ENCODE data around the gene TMEM184B. TPM values are rescaled to one million over a fixed set of nuclear protein-coding genes. Genes with fewer than 3 reads are reported as not detected.

The TMEM184B gene
- total RNA-seq, 2 experiments from 2014 or later: 45.9 to 49.3 TPM

- Mint-ChIP-seq H3K27me3 (no peaks in the 10 kb centered on the region), H3K4me3 (no peak overlapping the region), H3K9me3 (no peaks in the 10 kb centered on the region), H3K4me1 (peaks cover 22% of the 10 kb centered on the region), H3K27ac (no peak overlapping the region), H3K36me3 (ENCODE audit: low read depth) (peaks cover 19% of the 10 kb centered on the region)
- ChIA-PET POLR2A (no interaction called here), CTCF (no interaction called here)
- no peak for DNase-seq
These were observed 40.6 kb downstream of the TMEM184B start for GRCh38 chr22:38232196-38232595.

- CTCF ChIA-PET: interaction anchor here (0.7 to 3.5 kb wide), 16 partner anchors 11 to 179 kb away, joined by 3 to 18 read pairs (median 5); partner anchors contain the start of gene MAFF
- Mint-ChIP-seq H3K9me3 (no peaks in the 10 kb centered on the region), H3K4me3 (no peak overlapping the region)
These were observed 41.9 kb downstream of the TMEM184B start for GRCh38 chr22:38230916-38231315.

GRCh38 chr22:38230108-38230825, 42.5 kb downstream of the TMEM184B start:
- CTCF ChIA-PET: interaction anchor here (0.7 to 3.5 kb wide), 17 partner anchors 11 to 178 kb away, joined by 3 to 18 read pairs (median 4); partner anchors contain the start of gene MAFF
- H3K4me3 Mint-ChIP-seq: no peak overlapping the region
- DNase-seq: peak; percentile 66
- no peaks in the 10 kb centered on the region for H3K27me3 Mint-ChIP-seq
- no peaks in the 10 kb centered on the region for H3K9me3 Mint-ChIP-seq
- POLR2A ChIA-PET: interaction anchor here (0.9 to 1.1 kb wide), 2 partner anchors 29 to 116 kb away, joined by 3 to 4 read pairs; no protein-coding TSS in a partner anchor
- peaks cover 21% of the 10 kb centered on the region for H3K36me3 Mint-ChIP-seq (ENCODE audit: low read depth)
- peaks cover 22% of the 10 kb centered on the region for H3K4me1 Mint-ChIP-seq
- peak overlapping the region; percentile 58 for H3K27ac Mint-ChIP-seq

More at GRCh38 chr22:38230916-38231315, 41.9 kb downstream of the TMEM184B start:
- peaks cover 22% of the 10 kb centered on the region for H3K4me1 Mint-ChIP-seq
- H3K36me3 Mint-ChIP-seq (ENCODE audit: low read depth): peaks cover 21% of the 10 kb centered on the region
- H3K27me3 Mint-ChIP-seq: no peaks in the 10 kb centered on the region
- DNase-seq: no peak
- no peak overlapping the region for H3K27ac Mint-ChIP-seq
- POLR2A ChIA-PET: interaction anchor here (0.9 to 1.1 kb wide), 2 partner anchors 30 to 117 kb away, joined by 3 to 4 read pairs; no protein-coding TSS in a partner anchor

GRCh38 chr22:38228873-38229740, 43.7 kb downstream of the TMEM184B start:
- H3K9me3 Mint-ChIP-seq: no peaks in the 10 kb centered on the region
- peak overlapping the region; percentile 80 for H3K27ac Mint-ChIP-seq
- peaks cover 17% of the 10 kb centered on the region for H3K36me3 Mint-ChIP-seq (ENCODE audit: low read depth)
- no peak overlapping the region for H3K4me3 Mint-ChIP-seq
- peaks cover 22% of the 10 kb centered on the region for H3K4me1 Mint-ChIP-seq
- peak; percentile 28 for DNase-seq
- no peaks in the 10 kb centered on the region for H3K27me3 Mint-ChIP-seq
- ChIA-PET POLR2A (interaction anchor here (0.6 to 2.1 kb wide), 4 partner anchors 24 to 174 kb away, joined by 3 to 5 read pairs (median 3); partner anchors contain the start of gene PLA2G6), CTCF (interaction anchor here (0.5 to 3.5 kb wide), 14 partner anchors 13 to 177 kb away, joined by 3 to 18 read pairs (median 4); partner anchors contain the start of gene MAFF)

GRCh38 chr22:38228326-38228872, 44.4 kb downstream of the TMEM184B start:
- peaks cover 20% of the 10 kb centered on the region for H3K36me3 Mint-ChIP-seq (ENCODE audit: low read depth)
- H3K4me3 Mint-ChIP-seq: no peak overlapping the region
- ChIA-PET POLR2A (interaction anchor here (0.7 to 2.1 kb wide), 4 partner anchors 11 to 47 kb away, joined by 3 to 5 read pairs (median 3); partner anchors contain the start of gene PLA2G6), CTCF (interaction anchor here (0.5 to 3.5 kb wide), 4 partner anchors 22 to 176 kb away, joined by 3 to 18 read pairs (median 10); partner anchors contain the start of gene MAFF)
- H3K27ac Mint-ChIP-seq: peak overlapping the region; percentile 80
- peaks cover 22% of the 10 kb centered on the region for H3K4me1 Mint-ChIP-seq
- no peaks in the 10 kb centered on the region for H3K27me3 Mint-ChIP-seq
- DNase-seq: no peak
- H3K9me3 Mint-ChIP-seq: no peaks in the 10 kb centered on the region

GRCh38 chr22:38226853-38227649, 45.8 kb downstream of the TMEM184B start:
- no peak overlapping the region for H3K4me3 Mint-ChIP-seq
- H3K9me3 Mint-ChIP-seq: no peaks in the 10 kb centered on the region
- ChIA-PET CTCF (no interaction called here), POLR2A (no interaction called here)
- H3K27ac Mint-ChIP-seq: no peak overlapping the region
- peaks cover 20% of the 10 kb centered on the region for H3K36me3 Mint-ChIP-seq (ENCODE audit: low read depth)
- peaks cover 22% of the 10 kb centered on the region for H3K4me1 Mint-ChIP-seq
- no peak for DNase-seq
- no peaks in the 10 kb centered on the region for H3K27me3 Mint-ChIP-seq

- Mint-ChIP-seq H3K4me1 (peaks cover 20% of the 10 kb centered on the region), H3K27me3 (no peaks in the 10 kb centered on the region), H3K36me3 (ENCODE audit: low read depth) (peaks cover 8% of the 10 kb centered on the region), H3K27ac (no peak overlapping the region), H3K4me3 (no peak overlapping the region), H3K9me3 (no peaks in the 10 kb centered on the region)
- ChIA-PET POLR2A (no interaction called here), CTCF (interaction anchor here (1.4 kb wide), 1 partner anchor 9 kb away, joined by 3 read pairs; no protein-coding TSS in a partner anchor)
- no peak for DNase-seq
These were observed 49.4 kb downstream of the TMEM184B start for GRCh38 chr22:38223289-38223960.

- no peak for DNase-seq
- no peaks in the 10 kb centered on the region for H3K9me3 Mint-ChIP-seq
- H3K27ac Mint-ChIP-seq: no peak overlapping the region
- H3K4me1 Mint-ChIP-seq: peaks cover 26% of the 10 kb centered on the region
- no peaks in the 10 kb centered on the region for H3K27me3 Mint-ChIP-seq
- POLR2A ChIA-PET: no interaction called here
- no peak overlapping the region for H3K4me3 Mint-ChIP-seq
- peaks cover 8% of the 10 kb centered on the region for H3K36me3 Mint-ChIP-seq (ENCODE audit: low read depth)
- CTCF ChIA-PET: interaction anchor here (0.5 to 1.4 kb wide), 3 partner anchors 8 to 193 kb away, joined by 3 read pairs; no protein-coding TSS in a partner anchor
These were observed 50.1 kb downstream of the TMEM184B start for GRCh38 chr22:38222797-38223119.

- POLR2A ChIA-PET: no interaction called here
- Mint-ChIP-seq H3K36me3 (ENCODE audit: low read depth) (peaks cover 8% of the 10 kb centered on the region), H3K27me3 (no peaks in the 10 kb centered on the region), H3K27ac (no peak overlapping the region), H3K9me3 (no peaks in the 10 kb centered on the region), H3K4me3 (no peak overlapping the region), H3K4me1 (peaks cover 27% of the 10 kb centered on the region)
- DNase-seq: no peak
- CTCF ChIA-PET: interaction anchor here (0.5 to 1.4 kb wide), 3 partner anchors 8 to 194 kb away, joined by 3 read pairs; no protein-coding TSS in a partner anchor
These were observed 50.7 kb downstream of the TMEM184B start for GRCh38 chr22:38221908-38222796.

- CTCF ChIA-PET: no interaction called here
- Mint-ChIP-seq H3K36me3 (ENCODE audit: low read depth) (peaks cover 8% of the 10 kb centered on the region), H3K4me1 (peaks cover 29% of the 10 kb centered on the region), H3K27ac (no peak overlapping the region), H3K9me3 (no peaks in the 10 kb centered on the region), H3K27me3 (no peaks in the 10 kb centered on the region), H3K4me3 (no peak overlapping the region)
- DNase-seq: no peak
- POLR2A ChIA-PET: no interaction called here
These were observed 51.4 kb downstream of the TMEM184B start for GRCh38 chr22:38221407-38221806.
